H9 (cell line): ENCODE results near the gene CPLX1. TPM values are rescaled to one million over a fixed set of nuclear protein-coding genes. Genes with fewer than 3 reads are reported as not detected.

Experiments used
- DNase-seq: peaks from one replicate; pipeline ENCODE4 v3.0.0-alpha.2; 2017
- H2AFZ ChIP-seq: one replicate; pipeline ENCODE4 v1.6.1; 2013; ENCODE audit warnings: mild to moderate bottlenecking, low read length, control low read depth, moderate library complexity
- H2AK5ac ChIP-seq: 2 replicates; pipeline ENCODE4 v1.6.1; 2013; ENCODE audit warnings: low read length, control low read depth, mixed read lengths; ENCODE audit not compliant: insufficient read length
- H2BK120ac ChIP-seq: one replicate; pipeline ENCODE4 v1.6.1; 2013; ENCODE audit warnings: low read depth, mild to moderate bottlenecking, low read length, control low read depth, inconsistent platforms; ENCODE audit not compliant: poor library complexity, severe bottlenecking
- H2BK12ac ChIP-seq: 2 replicates; pipeline ENCODE4 v1.6.1; 2013; ENCODE audit warnings: low read length, control low read depth, mixed read lengths, low read depth; ENCODE audit not compliant: insufficient read length
- H2BK15ac ChIP-seq: 2 replicates; pipeline ENCODE4 v1.6.1; 2013; ENCODE audit warnings: low read depth, low read length, control low read depth
- H2BK20ac ChIP-seq: one replicate; pipeline ENCODE4 v1.6.1; 2013; ENCODE audit warnings: low read depth, mild to moderate bottlenecking, low read length, control low read depth, inconsistent platforms; ENCODE audit not compliant: poor library complexity, severe bottlenecking
- H2BK5ac ChIP-seq: 2 replicates; pipeline ENCODE4 v1.6.1; 2013; ENCODE audit warnings: low read length, control low read depth, mixed read lengths; ENCODE audit not compliant: insufficient read length
- H3K14ac ChIP-seq: 2 replicates; pipeline ENCODE4 v1.6.1; 2013; ENCODE audit warnings: low read length, control low read depth; ENCODE audit not compliant: insufficient read depth
- H3K18ac ChIP-seq: 2 replicates; pipeline ENCODE4 v1.6.1; 2013; ENCODE audit warnings: low read depth, mild to moderate bottlenecking, mixed read lengths, low read length, control low read depth; ENCODE audit not compliant: insufficient read length
- H3K23ac ChIP-seq: 2 replicates; pipeline ENCODE4 v1.6.1; 2013; ENCODE audit warnings: low read length, control low read depth, mixed read lengths, low read depth; ENCODE audit not compliant: insufficient read length
- H3K23me2 ChIP-seq: 2 replicates; pipeline ENCODE4 v1.6.1; 2013; ENCODE audit warnings: low read depth, mild to moderate bottlenecking, mixed read lengths, low read length, control low read depth; ENCODE audit not compliant: insufficient read length, poor library complexity, severe bottlenecking
- H3K27ac ChIP-seq: 2 replicates; pipeline ENCODE4 v1.5.1; 2013; ENCODE audit warnings: low read length, control low read depth, mixed read lengths, low read depth; ENCODE audit not compliant: insufficient read length
- H3K27me3 ChIP-seq: 2 replicates; pipeline ENCODE4 v1.6.1; 2013; ENCODE audit warnings: low read length, control low read depth, inconsistent platforms; ENCODE audit not compliant: insufficient read depth
- H3K4ac ChIP-seq: 2 replicates; pipeline ENCODE4 v1.6.1; 2013; ENCODE audit warnings: low read depth, mild to moderate bottlenecking, control low read depth, inconsistent platforms, low read length, moderate library complexity
- H3K4me1 ChIP-seq: 2 replicates; pipeline ENCODE4 v1.6.1; 2013; ENCODE audit warnings: low read length, control low read depth, inconsistent platforms; ENCODE audit not compliant: insufficient read depth
- H3K4me2 ChIP-seq: 2 replicates; pipeline ENCODE4 v1.6.1; 2013; ENCODE audit warnings: low read length, control low read depth, mixed read lengths; ENCODE audit not compliant: insufficient read length, insufficient read depth
- H3K56ac ChIP-seq: 2 replicates; pipeline ENCODE4 v1.6.1; 2013; ENCODE audit warnings: low read depth, mild to moderate bottlenecking, mixed read lengths, low read length, control low read depth; ENCODE audit not compliant: insufficient read length
- H3K79me1 ChIP-seq: 2 replicates; pipeline ENCODE4 v1.6.1; 2013; ENCODE audit warnings: low read depth, mild to moderate bottlenecking, moderate library complexity, low read length, control low read depth, inconsistent platforms; ENCODE audit not compliant: insufficient read depth, poor library complexity, severe bottlenecking
- H3K79me2 ChIP-seq: 2 replicates; pipeline ENCODE4 v1.6.1; 2013; ENCODE audit warnings: low read length, control low read depth, inconsistent platforms; ENCODE audit not compliant: insufficient read depth
- H3K9ac ChIP-seq: 2 replicates; pipeline ENCODE4 v1.6.1; 2013; ENCODE audit warnings: low read length, control low read depth, mixed read lengths; ENCODE audit not compliant: insufficient read length; ENCODE audit errors: extremely low read depth
- H3K9me3 ChIP-seq: one replicate; pipeline ENCODE4 v1.6.1; 2013; ENCODE audit warnings: low read depth, low read length, inconsistent platforms; ENCODE audit not compliant: control insufficient read depth
- H3T11ph ChIP-seq: one replicate; pipeline ENCODE4 v1.6.1; 2013; ENCODE audit warnings: mild to moderate bottlenecking, low read length, control low read depth, inconsistent platforms
- H4K20me1 ChIP-seq: one replicate; pipeline ENCODE4 v1.6.1; 2013; ENCODE audit not compliant: control insufficient read depth, insufficient read length, insufficient read depth
- H4K5ac ChIP-seq: 2 replicates; pipeline ENCODE4 v1.6.1; 2013; ENCODE audit warnings: low read depth, mild to moderate bottlenecking, mixed read lengths, low read length, control low read depth; ENCODE audit not compliant: insufficient read length
- H4K8ac ChIP-seq: replicated peaks from 2 replicates; pipeline ENCODE4 v1.6.1; 2013; ENCODE audit warnings: low read length, control low read depth, mixed read lengths, low read depth; ENCODE audit not compliant: insufficient read length
- H4K91ac ChIP-seq: 2 replicates; pipeline ENCODE4 v1.6.1; 2013; ENCODE audit warnings: low read depth, mild to moderate bottlenecking, moderate library complexity, mixed read lengths, low read length, control low read depth; ENCODE audit not compliant: insufficient read length
- H3K27ac Mint-ChIP-seq, 3 experiments: 2 replicates in 2 of 3; 3 replicates in 1 of 3; pipeline ENCODE4 v1.8.0; 2020 to 2021; ENCODE audit warnings: mixed read lengths in 3 of 3, mild to moderate bottlenecking in 1 of 3, moderate library complexity in 1 of 3
- H3K27me3 Mint-ChIP-seq: 2 replicates; pipeline ENCODE4 v1.8.0; 2021; ENCODE audit warnings: low read depth, mild to moderate bottlenecking, moderate library complexity, mixed read lengths
- H3K36me3 Mint-ChIP-seq, 3 experiments: 2 replicates in 2 of 3; 3 replicates in 1 of 3; pipeline ENCODE4 v1.8.0; 2020 to 2021; ENCODE audit warnings: low read depth in 3 of 3, mixed read lengths in 3 of 3; ENCODE audit not compliant: insufficient read depth in 1 of 3
- H3K4me1 Mint-ChIP-seq, 2 experiments: 2 replicates each; pipeline ENCODE4 v1.8.0; 2020; ENCODE audit warnings: mixed read lengths in 2 of 2
- H3K4me3 Mint-ChIP-seq, 2 experiments: 2 replicates in 1 of 2; 3 replicates in 1 of 2; pipeline ENCODE4 v1.8.0; 2020 to 2021; ENCODE audit warnings: mild to moderate bottlenecking in 2 of 2, mixed read lengths in 2 of 2, moderate library complexity in 1 of 2
- H3K9me3 Mint-ChIP-seq, 2 experiments: 2 replicates in 1 of 2; 3 replicates in 1 of 2; pipeline ENCODE4 v1.8.0; 2020; ENCODE audit warnings: mild to moderate bottlenecking in 2 of 2, mixed read lengths in 2 of 2, moderate library complexity in 1 of 2
- WGBS: extraction: QIAGEN DNeasy Blood & Tissue Kit; methylation state at CpG from one replicate; pipeline ENCODE4 v1.1.7; 2013; ENCODE audit warnings: missing lambda C conversion rate, low lambda C conversion rate, mixed read lengths; ENCODE audit not compliant: insufficient read length; ENCODE audit errors: extremely low coverage; 5-methylcytosine and 5-hydroxymethylcytosine counted together
- total RNA-seq: library from RNA; stranded (reverse); gene quantifications from 2 replicates; pipeline ENCODE4 v1.2.1, GENCODE V29; 2021
- TF ChIP-seq, protein P1 (sequence below): fragments of 200-600 bp; sonication (generic); conservative IDR thresholded peaks from 3 replicates; pipeline ENCODE4 v1.8.0; 2021; ENCODE audit warnings: antibody characterized with exemption, mild to moderate bottlenecking

Gene CPLX1
- total RNA-seq, 1 experiment from 2014 or later: 0.90 TPM

DNA sequence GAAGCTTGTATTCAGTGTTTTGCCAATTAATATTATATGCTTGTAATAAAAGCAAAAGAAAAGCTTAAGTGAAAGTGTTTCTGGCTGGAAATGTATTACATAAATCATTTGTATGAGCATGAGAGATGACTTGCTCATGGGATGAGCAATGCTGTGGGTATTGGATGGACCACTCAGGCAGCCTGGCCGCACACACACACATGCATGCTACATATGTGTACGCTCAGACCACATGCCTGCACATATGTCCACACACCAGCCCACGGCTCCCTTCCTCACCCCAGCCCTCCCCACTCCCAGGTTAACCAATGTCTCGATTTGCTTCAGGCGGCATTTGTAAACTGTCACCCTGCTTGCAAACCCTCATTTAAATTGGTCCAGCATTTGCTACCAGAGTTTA lies 55.9 kb downstream of the CPLX1 start:
- no peak overlapping the region for H3K27ac ChIP-seq
- H3K9ac ChIP-seq: no peak overlapping the region
- H3K23me2 ChIP-seq: no peaks in the 10 kb centered on the region
- no peak overlapping the region for H3K56ac ChIP-seq
- no peak overlapping the region for H2AK5ac ChIP-seq
- H3K9me3 ChIP-seq: no peaks in the 10 kb centered on the region
- H2BK120ac ChIP-seq: no peak overlapping the region
- no peaks in the 10 kb centered on the region for H3K79me1 ChIP-seq
- H2BK5ac ChIP-seq: no peak overlapping the region
- Mint-ChIP-seq H3K27me3 (no peaks in the 10 kb centered on the region), H3K9me3 (peaks cover 2 to 4% of the 10 kb centered on the region in 2 experiments; a peak in 3 of 5 replicates), H3K27ac (0 out of 7 replicates have a peak overlapping the region, but pooled peaks of 1 of the 3 experiments have one; percentile 14), H3K4me3 (no peak overlapping the region), H3K36me3 (peaks cover 43 to 80% (median 67%) of the 10 kb centered on the region in 3 experiments), H3K4me1 (peaks cover 19 to 24% of the 10 kb centered on the region in 2 experiments)
- H4K91ac ChIP-seq: no peak overlapping the region
- no CpG with 5 or more reads among the region's 5 CpGs for WGBS
- H2AFZ ChIP-seq: no peak overlapping the region
- peaks cover 5% of the 10 kb centered on the region; the same call in 1 of the 2 replicates for H3K79me2 ChIP-seq
- no peak overlapping the region for H2BK12ac ChIP-seq
- no peak overlapping the region for H4K8ac ChIP-seq
- DNase-seq: no peak
- no peak overlapping the region for H3K14ac ChIP-seq
- H4K5ac ChIP-seq: no peak overlapping the region
- no peaks in the 10 kb centered on the region for H4K20me1 ChIP-seq
- H3T11ph ChIP-seq: no peak overlapping the region
- no peaks in the 10 kb centered on the region for H3K27me3 ChIP-seq
- no peaks in the 10 kb centered on the region for H3K4me1 ChIP-seq
- H2BK15ac ChIP-seq: no peak overlapping the region
- no peak overlapping the region for H3K4ac ChIP-seq
- H3K23ac ChIP-seq: no peak overlapping the region
- TF ChIP-seq, protein P1, sequence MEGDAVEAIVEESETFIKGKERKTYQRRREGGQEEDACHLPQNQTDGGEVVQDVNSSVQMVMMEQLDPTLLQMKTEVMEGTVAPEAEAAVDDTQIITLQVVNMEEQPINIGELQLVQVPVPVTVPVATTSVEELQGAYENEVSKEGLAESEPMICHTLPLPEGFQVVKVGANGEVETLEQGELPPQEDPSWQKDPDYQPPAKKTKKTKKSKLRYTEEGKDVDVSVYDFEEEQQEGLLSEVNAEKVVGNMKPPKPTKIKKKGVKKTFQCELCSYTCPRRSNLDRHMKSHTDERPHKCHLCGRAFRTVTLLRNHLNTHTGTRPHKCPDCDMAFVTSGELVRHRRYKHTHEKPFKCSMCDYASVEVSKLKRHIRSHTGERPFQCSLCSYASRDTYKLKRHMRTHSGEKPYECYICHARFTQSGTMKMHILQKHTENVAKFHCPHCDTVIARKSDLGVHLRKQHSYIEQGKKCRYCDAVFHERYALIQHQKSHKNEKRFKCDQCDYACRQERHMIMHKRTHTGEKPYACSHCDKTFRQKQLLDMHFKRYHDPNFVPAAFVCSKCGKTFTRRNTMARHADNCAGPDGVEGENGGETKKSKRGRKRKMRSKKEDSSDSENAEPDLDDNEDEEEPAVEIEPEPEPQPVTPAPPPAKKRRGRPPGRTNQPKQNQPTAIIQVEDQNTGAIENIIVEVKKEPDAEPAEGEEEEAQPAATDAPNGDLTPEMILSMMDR: no peak
- no peak overlapping the region for H3K4me2 ChIP-seq
- no peak overlapping the region for H3K18ac ChIP-seq
- H2BK20ac ChIP-seq: no peak overlapping the region
